Fibroblast of upper back skin (primary cell): ENCODE measurements around the gene MEI1.
"Not testable (repeated sequence)": the region's sequence is repeated elsewhere in the genome, so short reads cannot be mapped to it uniquely, and the experiment has no call there.

Experiments
- DNase-seq: peaks from one replicate; pipeline ENCODE4 v3.0.0-alpha.2; 2013

MEI1 gene

GRCh38 chr22:41699264-41700107, at the start of gene MEI1:
MEI1 (plus strand) TSS chr22:41699503; CDS start chr22:41699539, 36 bp downstream.
- peak; percentile 78 for DNase-seq

- no peak for DNase-seq
Observed at GRCh38 chr22:41650229-41650628, 49.1 kb upstream of the MEI1 start.

- no peak for DNase-seq
Observed at GRCh38 chr22:41650821-41651220, 48.5 kb upstream of the MEI1 start.

- no peak for DNase-seq
Observed at GRCh38 chr22:41654322-41654721, 45.0 kb upstream of the MEI1 start.

- DNase-seq: peak; percentile 17
Observed at GRCh38 chr22:41656556-41656955, 42.7 kb upstream of the MEI1 start.

- no peak for DNase-seq
Observed at GRCh38 chr22:41657709-41658108, 41.6 kb upstream of the MEI1 start.

GRCh38 chr22:41658869-41659268, 40.4 kb upstream of the MEI1 start:
- DNase-seq: no peak

GRCh38 chr22:41659941-41660340, 39.4 kb upstream of the MEI1 start:
- no peak for DNase-seq

GRCh38 chr22:41660416-41660815, 38.9 kb upstream of the MEI1 start:
- DNase-seq: no peak

- DNase-seq: no peak
Observed at GRCh38 chr22:41661088-41661487, 38.2 kb upstream of the MEI1 start.

- DNase-seq: no peak
Observed at GRCh38 chr22:41661713-41662112, 37.6 kb upstream of the MEI1 start.

GRCh38 chr22:41663594-41663993, 35.7 kb upstream of the MEI1 start:
- DNase-seq: not testable (repeated sequence)

GRCh38 chr22:41664490-41664889, 34.8 kb upstream of the MEI1 start:
- no peak for DNase-seq

GRCh38 chr22:41664951-41665350, 34.4 kb upstream of the MEI1 start:
- DNase-seq: no peak

- DNase-seq: peak; percentile 86
Observed at GRCh38 chr22:41668971-41669911, 30.1 kb upstream of the MEI1 start.

- DNase-seq: not testable (repeated sequence)
Observed at GRCh38 chr22:41672096-41672495, 27.2 kb upstream of the MEI1 start.

- DNase-seq: no peak
Observed at GRCh38 chr22:41672780-41673509, 26.4 kb upstream of the MEI1 start.

GRCh38 chr22:41674846-41675340, 24.4 kb upstream of the MEI1 start:
- DNase-seq: no peak

- DNase-seq: no peak
Observed at GRCh38 chr22:41676134-41676533, 23.2 kb upstream of the MEI1 start.

- DNase-seq: no peak
Observed at GRCh38 chr22:41681616-41682015, 17.7 kb upstream of the MEI1 start.

- peak; percentile 82 for DNase-seq
Observed at GRCh38 chr22:41682033-41682807, 17.1 kb upstream of the MEI1 start.

GRCh38 chr22:41683052-41683451, 16.3 kb upstream of the MEI1 start:
- DNase-seq: no peak
